OCI-LY3 (cell line): ENCODE results near the gene FAM98B.

Experiments used
- EZH2phosphoT487 ChIP-seq: fragments of 200-600 bp; shearing (Covaris generic); IDR thresholded peaks from 2 replicates; pipeline ENCODE4 v1.6.1; 2018; ENCODE audit warnings: antibody characterized with exemption, mixed run types, low read depth
- TF ChIP-seq, protein P1 (sequence below): fragments of 200-600, 300-600 bp; sonication (generic); IDR thresholded peaks from 2 replicates; pipeline ENCODE4 v1.5.1; 2014; ENCODE audit warnings: antibody characterized with exemption, low read length, low read depth

DNA sequence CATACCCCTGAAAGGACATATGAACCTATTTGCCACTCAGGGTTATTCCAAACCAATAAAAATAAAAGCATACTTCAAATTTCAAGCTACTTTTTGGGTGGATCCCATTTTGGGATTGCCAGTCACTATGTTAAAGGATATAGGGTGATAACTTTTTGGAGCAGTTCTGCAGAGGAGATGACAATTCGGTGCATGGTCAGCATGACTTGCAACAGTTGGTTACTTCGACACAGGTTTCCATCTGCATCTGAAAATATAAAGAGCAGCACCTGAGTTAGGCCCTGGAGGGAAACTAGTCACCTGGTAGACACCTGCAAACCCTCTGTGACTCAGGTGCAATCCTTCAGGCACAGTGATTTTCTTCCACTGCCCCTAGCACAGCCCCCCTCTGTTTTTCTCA lies 72.2 kb downstream of the FAM98B start:
- TF ChIP-seq, protein P1, sequence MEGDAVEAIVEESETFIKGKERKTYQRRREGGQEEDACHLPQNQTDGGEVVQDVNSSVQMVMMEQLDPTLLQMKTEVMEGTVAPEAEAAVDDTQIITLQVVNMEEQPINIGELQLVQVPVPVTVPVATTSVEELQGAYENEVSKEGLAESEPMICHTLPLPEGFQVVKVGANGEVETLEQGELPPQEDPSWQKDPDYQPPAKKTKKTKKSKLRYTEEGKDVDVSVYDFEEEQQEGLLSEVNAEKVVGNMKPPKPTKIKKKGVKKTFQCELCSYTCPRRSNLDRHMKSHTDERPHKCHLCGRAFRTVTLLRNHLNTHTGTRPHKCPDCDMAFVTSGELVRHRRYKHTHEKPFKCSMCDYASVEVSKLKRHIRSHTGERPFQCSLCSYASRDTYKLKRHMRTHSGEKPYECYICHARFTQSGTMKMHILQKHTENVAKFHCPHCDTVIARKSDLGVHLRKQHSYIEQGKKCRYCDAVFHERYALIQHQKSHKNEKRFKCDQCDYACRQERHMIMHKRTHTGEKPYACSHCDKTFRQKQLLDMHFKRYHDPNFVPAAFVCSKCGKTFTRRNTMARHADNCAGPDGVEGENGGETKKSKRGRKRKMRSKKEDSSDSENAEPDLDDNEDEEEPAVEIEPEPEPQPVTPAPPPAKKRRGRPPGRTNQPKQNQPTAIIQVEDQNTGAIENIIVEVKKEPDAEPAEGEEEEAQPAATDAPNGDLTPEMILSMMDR, result no peak
- no peak for TF ChIP-seq EZH2phosphoT487
